Measurements from ENCODE around the gene CTNNA3. TPM values are rescaled to one million over a fixed set of nuclear protein-coding genes. Genes with fewer than 3 reads are reported as not detected.

The CTNNA3 gene
- total and polyA plus RNA-seq, 2 of the 4 experiments (the other 2 are of a cell fraction) = 0.19 to 0.90 TPM

GRCh38 chr10:67696679-67697078, 684 bp upstream of the CTNNA3 start:
- no peak overlapping the region for H3K9ac ChIP-seq (ENCODE audit: low read depth, low read length)
- H2AK5ac ChIP-seq (ENCODE audit: low read depth, low read length) = no peak overlapping the region
- WGBS, 2 experiments (ENCODE audit: extremely low coverage in 2 of 2, insufficient read length in 1 of 2) = no CpG with 5 or more reads among the region's 2 CpGs
- H3K36me3 ChIP-seq (ENCODE audit: control insufficient read depth, insufficient read depth, low read length) = no peaks in the 10 kb centered on the region
- H2BK5ac ChIP-seq (ENCODE audit: low read depth, low read length, poor library complexity, severe bottlenecking) = no peak overlapping the region
- H3K27ac ChIP-seq (ENCODE audit: insufficient read depth, low read length) = no peak overlapping the region
- H3K56ac ChIP-seq (ENCODE audit: extremely low read depth, insufficient read depth, low read length) = no peak overlapping the region
- H2BK20ac ChIP-seq (ENCODE audit: low read depth, low read length) = no peak overlapping the region
- POLR2A ChIA-PET (ENCODE audit: unreplicated experiment) = interaction anchor here (0.7 kb wide), 1 partner anchor 51 kb away, joined by 3 read pairs; no protein-coding TSS in a partner anchor
- in situ Hi-C loops (cut with MboI; ENCODE audit: low sequenced_read_pairs) = no loop called here
- ATAC-seq (ENCODE audit: low read depth) (no peak), DNase-seq (no peak)
- no peaks in the 10 kb centered on the region for H3K4me1 ChIP-seq (ENCODE audit: control insufficient read depth, insufficient read depth, low read length)
- no peak overlapping the region for H3K14ac ChIP-seq (replicated peaks; ENCODE audit: low read depth, low read length)
- no peak overlapping the region for H3K4ac ChIP-seq (ENCODE audit: low read depth, low read length)
- intact Hi-C loops (cut with micrococcal nuclease) = loop anchor here (1.0 kb wide), 1 partner anchor 84 kb away; no protein-coding TSS in a partner anchor
- no peak overlapping the region for H3K18ac ChIP-seq (ENCODE audit: low read depth, low read length)
- H3K9me3 ChIP-seq (ENCODE audit: control insufficient read depth, insufficient read depth, low read length) = no peaks in the 10 kb centered on the region
- H3K4me2 ChIP-seq (ENCODE audit: low read depth, low read length) = no peak overlapping the region
- no peaks in the 10 kb centered on the region for H3K79me1 ChIP-seq (ENCODE audit: low read depth in 1 of 2, low read length in 2 of 2)
- no peak overlapping the region for H3K23ac ChIP-seq (ENCODE audit: low read depth, low read length)
- H3K27me3 ChIP-seq (ENCODE audit: control insufficient read depth, insufficient read depth, low read length) = peaks cover 8% of the 10 kb centered on the region
- no peak overlapping the region for H2BK120ac ChIP-seq (ENCODE audit: low read depth, low read length)
- no peak overlapping the region for H4K91ac ChIP-seq (ENCODE audit: insufficient read depth, low read depth, low read length)
- no peak overlapping the region for H2AK9ac ChIP-seq (replicated peaks; ENCODE audit: low read depth, low read length, poor library complexity)
- H2AFZ ChIP-seq (replicated peaks; ENCODE audit: low read length, poor library complexity) = no peak overlapping the region
- no peaks in the 10 kb centered on the region for H3K9me1 ChIP-seq (ENCODE audit: insufficient read depth, low read length)
- CTCF ChIA-PET = interaction anchor here (0.8 to 3.5 kb wide), 7 partner anchors 11 to 83 kb away, joined by 3 to 34 read pairs (median 4); no protein-coding TSS in a partner anchor
- H2BK15ac ChIP-seq (ENCODE audit: low read depth, low read length) = no peak overlapping the region
- H4K5ac ChIP-seq (ENCODE audit: low read depth, low read length) = no peak overlapping the region
- no TSS peak for BruUV-seq (replicated peaks)
- TF ChIP-seq MAFK (IDR thresholded peaks at IDR 0.05; ENCODE audit: low read depth, low read length) = no peak
- no peak for TF ChIP-seq NFE2L2 (IDR thresholded peaks at IDR 0.05; ENCODE audit: low read depth, low read length)
- no peak for TF ChIP-seq BHLHE40 (IDR thresholded peaks at IDR 0.05; ENCODE audit: low read depth, low read length)
- no peak for TF ChIP-seq MAZ (IDR thresholded peaks at IDR 0.05; ENCODE audit: borderline replicate concordance, low read depth, low read length)
- no peak for TF ChIP-seq CHD1 (IDR thresholded peaks at IDR 0.05; ENCODE audit: low read depth, low read length)
- TF ChIP-seq POLR2A (IDR thresholded peaks at IDR 0.05; ENCODE audit: low read depth, low read length) = no peak
- TF ChIP-seq MXI1 (IDR thresholded peaks at IDR 0.05; ENCODE audit: borderline replicate concordance, low read depth, low read length) = no peak
- no peak overlapping the region for H4K8ac ChIP-seq (ENCODE audit: low read depth in 2 of 2, low read length in 2 of 2)
- H3K4me3 ChIP-seq (ENCODE audit: insufficient read depth, low read depth, low read length) = no peak overlapping the region
- no peaks in the 10 kb centered on the region for H4K20me1 ChIP-seq (ENCODE audit: insufficient read depth, low read length)
- dilution Hi-C loops (cut with HindIII; ENCODE audit: low sequenced_read_pairs, unreplicated experiment) = no loop called here
